Measurements from ENCODE around the gene CHTF8.

- no peak for TF ChIP-seq EZH2 (IDR thresholded peaks at IDR 0.05; ENCODE audit: low read length)
- TF ChIP-seq, protein P1, sequence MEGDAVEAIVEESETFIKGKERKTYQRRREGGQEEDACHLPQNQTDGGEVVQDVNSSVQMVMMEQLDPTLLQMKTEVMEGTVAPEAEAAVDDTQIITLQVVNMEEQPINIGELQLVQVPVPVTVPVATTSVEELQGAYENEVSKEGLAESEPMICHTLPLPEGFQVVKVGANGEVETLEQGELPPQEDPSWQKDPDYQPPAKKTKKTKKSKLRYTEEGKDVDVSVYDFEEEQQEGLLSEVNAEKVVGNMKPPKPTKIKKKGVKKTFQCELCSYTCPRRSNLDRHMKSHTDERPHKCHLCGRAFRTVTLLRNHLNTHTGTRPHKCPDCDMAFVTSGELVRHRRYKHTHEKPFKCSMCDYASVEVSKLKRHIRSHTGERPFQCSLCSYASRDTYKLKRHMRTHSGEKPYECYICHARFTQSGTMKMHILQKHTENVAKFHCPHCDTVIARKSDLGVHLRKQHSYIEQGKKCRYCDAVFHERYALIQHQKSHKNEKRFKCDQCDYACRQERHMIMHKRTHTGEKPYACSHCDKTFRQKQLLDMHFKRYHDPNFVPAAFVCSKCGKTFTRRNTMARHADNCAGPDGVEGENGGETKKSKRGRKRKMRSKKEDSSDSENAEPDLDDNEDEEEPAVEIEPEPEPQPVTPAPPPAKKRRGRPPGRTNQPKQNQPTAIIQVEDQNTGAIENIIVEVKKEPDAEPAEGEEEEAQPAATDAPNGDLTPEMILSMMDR (optimal IDR thresholded peaks at IDR 0.05 in 1 of 3, IDR thresholded peaks at IDR 0.05 in 1 of 3, conservative IDR thresholded peaks at IDR 0.05 in 1 of 3; ENCODE audit: extremely low read depth in 1 of 3, insufficient read depth in 2 of 3, low read length in 3 of 3): no peak
These were observed 16.0 kb downstream of the CHTF8 start for GRCh38 chr16:69116256-69116875.

All from keratinocyte (primary cell).